ENCODE results near the gene LLGL2. TPM values are rescaled to one million over a fixed set of nuclear protein-coding genes. Genes with fewer than 3 reads are reported as not detected.

Gene LLGL2
- total RNA-seq, 1 experiment from 2014 or later, result 6.1 TPM

GRCh38 chr17:75622771-75623273 lies 97.3 kb downstream of the LLGL2 start:
- Histone ChIP-seq H3K27ac (ENCODE audit: low read length) (no peak overlapping the region), H3K9me2 (replicated peaks; ENCODE audit: insufficient read depth, low read length) (no peaks in the 10 kb centered on the region), H3K9me3 (ENCODE audit: low read length) (no peaks in the 10 kb centered on the region), H3K36me3 (ENCODE audit: insufficient read depth, low read length) (no peaks in the 10 kb centered on the region), H4K20me1 (ENCODE audit: insufficient read depth, low read depth, low read length) (0 out of 2 replicates have a peak, but pooled peaks cover 12% of the 10 kb centered on the region), H3K27me3 (ENCODE audit: low read length) (no peaks in the 10 kb centered on the region), H3K4me2 (ENCODE audit: low read depth, low read length, poor library complexity, severe bottlenecking) (no peak overlapping the region), H3K4me3 (ENCODE audit: low read length) (no peak overlapping the region), H3K79me2 (ENCODE audit: low read length) (no peaks in the 10 kb centered on the region), H3K9ac (ENCODE audit: low read length) (no peak overlapping the region), H3K4me1 (ENCODE audit: low read length) (no peaks in the 10 kb centered on the region), H2AFZ (ENCODE audit: low read length) (no peak overlapping the region)
- no peak for DNase-seq

GRCh38 chr17:75623386-75623785 lies 97.9 kb downstream of the LLGL2 start:
- H3K4me3 ChIP-seq (ENCODE audit: low read length), result no peak overlapping the region
- H3K27ac ChIP-seq (ENCODE audit: low read length), result no peak overlapping the region
- 0 out of 2 replicates have a peak, but pooled peaks cover 12% of the 10 kb centered on the region for H4K20me1 ChIP-seq (ENCODE audit: insufficient read depth, low read depth, low read length)
- no peak overlapping the region for H3K4me2 ChIP-seq (ENCODE audit: low read depth, low read length, poor library complexity, severe bottlenecking)
- H3K4me1 ChIP-seq (ENCODE audit: low read length), result no peaks in the 10 kb centered on the region
- no peaks in the 10 kb centered on the region for H3K9me3 ChIP-seq (ENCODE audit: low read length)
- no peaks in the 10 kb centered on the region for H3K9me2 ChIP-seq (replicated peaks; ENCODE audit: insufficient read depth, low read length)
- DNase-seq, result no peak
- no peaks in the 10 kb centered on the region for H3K36me3 ChIP-seq (ENCODE audit: insufficient read depth, low read length)
- no peaks in the 10 kb centered on the region for H3K27me3 ChIP-seq (ENCODE audit: low read length)
- H3K9ac ChIP-seq (ENCODE audit: low read length), result no peak overlapping the region
- no peak overlapping the region for H2AFZ ChIP-seq (ENCODE audit: low read length)
- no peaks in the 10 kb centered on the region for H3K79me2 ChIP-seq (ENCODE audit: low read length)

DNA sequence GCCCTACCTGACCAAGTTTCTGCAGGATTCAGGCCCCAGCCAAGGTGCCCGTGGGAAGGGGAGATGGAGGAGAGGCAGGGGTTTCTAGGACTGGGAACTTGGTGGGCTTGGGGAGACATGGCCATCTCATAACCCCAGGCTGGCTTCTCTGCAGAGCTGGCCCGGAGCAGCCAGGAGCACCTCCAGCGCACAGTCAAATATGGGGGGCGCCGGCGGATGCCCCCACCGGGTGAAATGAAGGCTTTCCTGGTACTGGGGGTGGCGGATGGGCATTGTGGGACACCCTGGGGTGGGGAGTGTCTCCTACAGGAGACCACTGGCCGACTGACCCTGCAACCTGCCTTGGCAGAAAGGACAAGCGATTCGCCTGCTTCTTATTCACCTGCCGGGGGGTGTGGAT lies 98.5 kb downstream of the LLGL2 start:
- Histone ChIP-seq H2AFZ (ENCODE audit: low read length) (no peak overlapping the region), H3K9ac (ENCODE audit: low read length) (no peak overlapping the region), H3K79me2 (ENCODE audit: low read length) (no peaks in the 10 kb centered on the region), H4K20me1 (ENCODE audit: insufficient read depth, low read depth, low read length) (0 out of 2 replicates have a peak, but pooled peaks cover 12% of the 10 kb centered on the region), H3K4me1 (ENCODE audit: low read length) (no peaks in the 10 kb centered on the region), H3K36me3 (ENCODE audit: insufficient read depth, low read length) (no peaks in the 10 kb centered on the region), H3K4me2 (ENCODE audit: low read depth, low read length, poor library complexity, severe bottlenecking) (no peak overlapping the region), H3K9me2 (replicated peaks; ENCODE audit: insufficient read depth, low read length) (no peaks in the 10 kb centered on the region), H3K27ac (ENCODE audit: low read length) (no peak overlapping the region), H3K4me3 (ENCODE audit: low read length) (no peak overlapping the region), H3K9me3 (ENCODE audit: low read length) (no peaks in the 10 kb centered on the region), H3K27me3 (ENCODE audit: low read length) (no peaks in the 10 kb centered on the region)
- no peak for DNase-seq

Other genes starting within 250 kb of the LLGL2 start
- gene SLC25A19, start 236.3 kb upstream of the LLGL2 start, total RNA-seq (2014; rRNA removed; shearing (Covaris generic); ENCODE audit: low replicate concordance), result 36.5 and 43.1 TPM in 2 replicates
- 106 and 193 TPM in 2 replicates for gene GRB2, start 120.0 kb upstream of the LLGL2 start, total RNA-seq (2014; rRNA removed; shearing (Covaris generic); ENCODE audit: low replicate concordance)
- 20.5 and 20.7 TPM in 2 replicates for gene TMEM94, start 69.1 kb upstream of the LLGL2 start, total RNA-seq (2014; rRNA removed; shearing (Covaris generic); ENCODE audit: low replicate concordance)
- not detected in 2 replicates for gene CASKIN2, start 10.2 kb upstream of the LLGL2 start, total RNA-seq (2014; rRNA removed; shearing (Covaris generic); ENCODE audit: low replicate concordance)
- 25.5 and 42.8 TPM in 2 replicates for gene TSEN54, start 9.2 kb upstream of the LLGL2 start, total RNA-seq (2014; rRNA removed; shearing (Covaris generic); ENCODE audit: low replicate concordance)
- 3.8 and 8.0 TPM in 2 replicates for gene MYO15B, start 62.1 kb downstream of the LLGL2 start, total RNA-seq (2014; rRNA removed; shearing (Covaris generic); ENCODE audit: low replicate concordance)
- not detected in 2 replicates for gene SMIM5, start 107.7 kb downstream of the LLGL2 start, total RNA-seq (2014; rRNA removed; shearing (Covaris generic); ENCODE audit: low replicate concordance)
- 29.4 and 68.7 TPM in 2 replicates for gene RECQL5, start 141.5 kb downstream of the LLGL2 start, total RNA-seq (2014; rRNA removed; shearing (Covaris generic); ENCODE audit: low replicate concordance)
- 26.5 and 49.2 TPM in 2 replicates for gene SAP30BP, start 141.6 kb downstream of the LLGL2 start, total RNA-seq (2014; rRNA removed; shearing (Covaris generic); ENCODE audit: low replicate concordance)
- gene ITGB4, start 195.8 kb downstream of the LLGL2 start, total RNA-seq (2014; rRNA removed; shearing (Covaris generic); ENCODE audit: low replicate concordance), result 0.11 and 0.19 TPM in 2 replicates
- gene GALK1, start 239.5 kb downstream of the LLGL2 start, total RNA-seq (2014; rRNA removed; shearing (Covaris generic); ENCODE audit: low replicate concordance), result 23.9 and 28.3 TPM in 2 replicates

All from Karpas-422 (cell line).